Ramos (cell line): Measurements from ENCODE around the gene KIFC3.
"Not testable (repeated sequence)": the region's sequence is repeated elsewhere in the genome, so short reads cannot be mapped to it uniquely, and the experiment has no call there.

Experiments used
- in situ Hi-C: fragments of 300-500 bp; cut with MboI; formaldehyde crosslinking; loops from one replicate; pipeline ENCODE4 v1.14.3; 2022; ENCODE audit warnings: low sequenced_read_pairs; ENCODE audit not compliant: unreplicated experiment

KIFC3 gene, protein sequence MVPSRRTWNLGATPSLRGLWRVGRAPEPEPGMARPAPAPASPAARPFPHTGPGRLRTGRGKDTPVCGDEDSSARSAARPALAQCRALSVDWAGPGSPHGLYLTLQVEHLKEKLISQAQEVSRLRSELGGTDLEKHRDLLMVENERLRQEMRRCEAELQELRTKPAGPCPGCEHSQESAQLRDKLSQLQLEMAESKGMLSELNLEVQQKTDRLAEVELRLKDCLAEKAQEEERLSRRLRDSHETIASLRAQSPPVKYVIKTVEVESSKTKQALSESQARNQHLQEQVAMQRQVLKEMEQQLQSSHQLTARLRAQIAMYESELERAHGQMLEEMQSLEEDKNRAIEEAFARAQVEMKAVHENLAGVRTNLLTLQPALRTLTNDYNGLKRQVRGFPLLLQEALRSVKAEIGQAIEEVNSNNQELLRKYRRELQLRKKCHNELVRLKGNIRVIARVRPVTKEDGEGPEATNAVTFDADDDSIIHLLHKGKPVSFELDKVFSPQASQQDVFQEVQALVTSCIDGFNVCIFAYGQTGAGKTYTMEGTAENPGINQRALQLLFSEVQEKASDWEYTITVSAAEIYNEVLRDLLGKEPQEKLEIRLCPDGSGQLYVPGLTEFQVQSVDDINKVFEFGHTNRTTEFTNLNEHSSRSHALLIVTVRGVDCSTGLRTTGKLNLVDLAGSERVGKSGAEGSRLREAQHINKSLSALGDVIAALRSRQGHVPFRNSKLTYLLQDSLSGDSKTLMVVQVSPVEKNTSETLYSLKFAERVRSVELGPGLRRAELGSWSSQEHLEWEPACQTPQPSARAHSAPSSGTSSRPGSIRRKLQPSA

DNA sequence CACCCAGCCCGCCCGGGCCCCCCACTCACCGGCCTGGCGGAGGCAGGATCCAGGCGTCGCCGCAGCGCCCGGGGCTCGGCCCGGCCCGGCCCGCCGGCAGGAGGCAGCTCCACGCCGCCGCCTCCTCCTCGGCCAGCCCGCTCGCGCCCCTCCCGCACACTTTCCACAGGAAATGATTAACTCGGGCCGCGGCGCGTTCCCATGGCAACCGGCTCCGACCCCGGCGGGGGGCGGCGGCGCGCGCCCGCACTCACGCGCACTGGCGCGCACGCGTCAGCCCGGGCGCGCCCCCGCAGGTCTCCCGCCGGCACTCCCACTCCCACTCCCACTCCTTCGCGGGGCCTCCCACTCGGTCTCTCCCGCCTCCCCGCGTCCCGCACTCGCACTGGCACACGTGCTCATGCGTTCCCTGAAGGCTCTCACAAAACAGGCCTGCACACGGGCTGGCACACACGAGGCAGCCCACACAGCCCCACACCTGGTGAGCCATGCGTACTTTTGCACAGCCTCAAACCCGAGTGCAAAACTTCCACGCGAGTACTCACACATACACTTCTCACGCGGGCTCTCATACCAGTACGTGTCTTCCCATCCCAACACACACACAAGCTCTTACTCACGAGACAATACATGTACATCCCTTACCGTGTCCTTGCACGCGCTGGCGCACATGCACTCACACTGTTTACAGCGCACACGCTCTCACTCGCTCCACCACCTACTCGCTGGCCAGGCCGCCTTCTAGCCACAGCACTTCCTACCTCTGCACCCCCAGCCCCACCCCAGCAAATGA is at the start of gene KIFC3:
Gene KIFC3, minus strand, starts transcription at position 151 of the 793 bp plus-strand sequence. CDS start 4,248 bp downstream, outside the sequence.
- in situ Hi-C loops = no loop called here

DNA sequence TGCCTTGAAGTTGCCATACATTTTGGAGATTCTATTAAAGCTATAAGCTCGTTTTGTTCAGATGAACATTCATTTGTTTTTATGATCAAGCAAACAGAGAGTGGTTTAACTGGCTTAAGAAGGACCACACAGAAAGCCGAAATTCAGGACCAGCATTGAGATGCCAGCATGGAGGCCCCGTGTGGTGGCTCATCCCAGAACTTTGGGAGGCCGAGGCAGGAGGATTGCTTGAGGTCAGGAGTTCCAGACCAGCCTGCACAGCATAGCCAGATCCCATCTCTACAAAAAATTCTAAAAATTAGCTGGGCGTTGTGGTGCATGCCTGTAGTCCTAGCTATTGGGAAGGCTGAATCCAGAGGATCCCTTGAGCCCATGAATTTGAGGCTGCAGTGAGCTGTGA is 45.9 kb upstream of the KIFC3 start:
- in situ Hi-C loops = no loop called here

DNA sequence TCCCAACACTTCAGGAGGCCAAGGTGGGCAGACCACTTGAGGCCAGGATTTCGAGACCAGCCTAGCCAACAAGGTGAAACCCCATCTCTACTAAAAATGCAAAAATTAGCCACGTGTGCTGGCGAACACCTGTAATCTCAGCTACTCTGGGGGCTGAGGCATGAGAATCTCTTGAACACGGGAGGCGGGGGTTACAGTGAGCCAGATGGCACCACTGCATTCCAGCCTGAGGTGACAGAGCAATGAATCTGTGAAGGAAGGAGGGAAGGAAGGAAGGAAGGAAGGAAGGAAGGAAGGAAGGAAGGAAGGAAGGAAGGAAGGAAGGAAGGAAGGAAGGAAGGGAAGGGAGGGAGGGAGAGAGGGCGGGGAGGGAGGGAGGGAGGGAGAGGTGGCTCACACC is 44.6 kb upstream of the KIFC3 start:
- in situ Hi-C loops = not testable (repeated sequence)

DNA sequence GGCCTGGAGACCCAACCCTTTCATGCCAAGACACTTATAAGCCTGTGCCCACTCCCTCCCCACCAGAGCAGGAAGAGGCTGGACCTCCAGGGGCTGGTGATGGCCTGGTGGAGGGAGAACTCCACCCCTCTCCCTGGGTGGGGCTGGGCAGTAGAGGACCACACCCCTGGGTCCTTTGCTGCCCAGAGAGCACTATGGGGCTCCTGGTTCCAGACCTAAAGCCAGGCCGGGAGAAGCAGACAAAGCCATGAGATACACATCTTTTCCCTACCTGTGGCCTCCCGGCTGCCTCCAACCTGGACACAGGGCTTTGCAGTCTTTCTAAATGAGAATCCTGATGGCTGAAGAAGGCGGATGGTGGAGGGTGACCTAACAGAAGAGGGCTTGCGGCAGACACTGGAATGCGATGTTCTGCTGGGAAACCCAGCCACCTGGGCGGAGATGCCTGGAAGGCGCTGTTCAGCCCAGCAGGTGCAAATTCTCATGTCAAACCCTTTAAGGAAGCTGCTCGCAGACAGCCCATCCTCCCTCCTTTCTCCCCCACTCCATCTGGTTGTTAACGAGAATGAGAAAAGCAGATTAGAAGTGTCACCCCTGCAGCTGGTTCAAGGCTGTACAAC is 43.9 kb upstream of the KIFC3 start:
- in situ Hi-C loops = no loop called here

DNA sequence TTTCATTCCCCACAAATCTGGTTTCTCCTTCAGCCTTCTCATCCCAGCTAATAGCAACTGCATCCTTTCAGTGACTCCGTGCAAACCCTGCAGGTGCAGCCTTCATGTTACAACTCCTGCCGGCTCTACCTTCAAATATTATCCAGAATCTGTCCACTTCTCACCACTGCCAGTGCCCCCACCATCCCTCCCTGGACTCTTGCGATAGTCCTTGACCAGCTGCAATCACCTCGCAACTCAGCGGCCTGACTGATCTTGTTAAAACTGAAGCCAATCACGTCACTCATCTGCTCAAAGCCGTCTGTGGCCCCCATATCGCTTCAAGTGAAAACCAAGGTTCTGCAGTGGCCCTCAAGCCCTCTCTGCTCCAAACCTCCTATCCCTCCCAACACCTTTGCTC is 42.8 kb upstream of the KIFC3 start:
- in situ Hi-C loops = no loop called here

DNA sequence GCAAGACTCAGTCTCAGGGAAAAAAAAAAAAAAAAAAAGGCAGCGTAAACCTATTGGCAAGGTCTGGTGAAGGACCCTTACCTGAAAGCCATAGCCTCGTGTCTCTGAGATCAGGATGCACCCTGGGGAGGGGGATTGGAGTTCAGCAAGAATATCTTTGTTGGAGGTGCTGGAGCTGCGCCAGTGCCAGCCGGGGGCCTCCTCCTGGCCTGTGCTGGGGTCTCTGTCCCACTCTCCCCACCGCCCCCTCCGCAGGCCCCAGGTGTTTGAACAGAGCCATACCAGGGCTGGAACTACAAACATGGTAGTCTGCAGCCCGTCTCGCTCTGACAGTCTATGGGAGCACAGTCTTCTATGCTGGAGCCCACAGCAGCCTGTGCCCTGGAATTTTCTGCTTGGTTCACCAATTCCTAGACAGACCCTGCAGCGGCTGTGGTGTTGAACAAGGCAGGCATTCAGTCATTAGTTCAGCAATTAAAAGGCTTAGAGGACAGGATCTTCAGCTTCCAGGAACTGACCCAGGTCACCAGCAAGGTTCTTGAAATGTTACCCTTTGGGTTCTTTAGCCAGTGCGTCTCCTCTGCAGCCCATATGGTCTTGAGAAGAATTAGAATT is 42.2 kb upstream of the KIFC3 start:
- in situ Hi-C loops = no loop called here

DNA sequence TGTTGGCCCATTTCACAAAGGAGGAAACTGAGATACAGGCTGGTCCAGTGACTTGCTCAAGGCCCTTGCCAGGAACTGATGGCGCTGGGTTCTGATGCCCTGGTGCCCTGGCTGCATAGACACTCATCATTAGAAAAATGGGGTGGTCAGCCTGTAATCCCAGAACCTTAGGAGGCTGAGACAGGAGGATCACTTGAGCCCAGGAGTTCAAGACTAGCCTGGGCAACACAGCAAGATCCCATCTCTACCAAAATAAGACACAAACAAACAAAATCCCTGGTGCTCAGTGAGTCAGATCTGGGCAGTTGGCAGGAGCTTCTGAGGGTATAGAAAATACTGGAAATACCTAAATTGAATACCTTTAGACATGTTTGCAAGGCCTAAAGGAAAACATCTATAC is 41.1 kb upstream of the KIFC3 start:
- in situ Hi-C loops = no loop called here

DNA sequence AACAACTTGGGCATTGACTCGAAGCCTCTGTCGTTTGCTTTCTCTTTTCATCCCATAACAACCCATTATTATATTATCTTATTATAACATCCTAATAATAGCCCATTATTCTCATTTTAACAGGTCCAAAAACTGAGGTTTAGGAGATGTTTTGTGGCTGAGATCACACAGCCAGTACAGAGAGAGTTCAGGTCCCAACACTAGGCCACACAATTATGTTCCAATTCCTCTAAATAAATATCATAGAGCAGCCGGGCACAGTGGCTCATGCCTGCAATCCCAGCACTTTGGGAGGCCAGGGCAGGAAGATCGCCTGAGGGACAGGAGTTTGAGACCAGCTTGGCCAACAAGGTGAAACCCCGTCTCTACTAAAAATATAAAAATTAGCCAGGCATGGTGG is 40.3 kb upstream of the KIFC3 start:
- in situ Hi-C loops = no loop called here

DNA sequence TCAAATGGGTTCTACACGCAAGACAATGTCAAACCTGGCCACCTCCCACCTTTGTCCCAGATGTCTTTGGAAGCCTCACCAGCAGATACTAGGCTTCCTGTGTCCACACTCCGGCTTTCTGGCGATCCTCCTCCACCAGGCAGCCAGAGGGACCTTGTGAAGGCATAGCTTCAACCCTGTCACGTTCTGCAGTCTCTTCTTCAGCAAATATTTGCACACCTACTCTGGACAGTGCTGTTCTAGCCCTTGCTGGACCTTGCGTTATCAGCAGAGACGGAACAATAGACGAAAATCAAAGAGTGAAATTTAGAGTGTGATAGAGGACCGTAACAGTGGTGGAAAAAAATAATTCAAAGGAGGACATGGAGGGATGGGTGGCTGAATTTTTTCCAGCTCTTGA is 38.5 kb upstream of the KIFC3 start:
- in situ Hi-C loops = no loop called here

DNA sequence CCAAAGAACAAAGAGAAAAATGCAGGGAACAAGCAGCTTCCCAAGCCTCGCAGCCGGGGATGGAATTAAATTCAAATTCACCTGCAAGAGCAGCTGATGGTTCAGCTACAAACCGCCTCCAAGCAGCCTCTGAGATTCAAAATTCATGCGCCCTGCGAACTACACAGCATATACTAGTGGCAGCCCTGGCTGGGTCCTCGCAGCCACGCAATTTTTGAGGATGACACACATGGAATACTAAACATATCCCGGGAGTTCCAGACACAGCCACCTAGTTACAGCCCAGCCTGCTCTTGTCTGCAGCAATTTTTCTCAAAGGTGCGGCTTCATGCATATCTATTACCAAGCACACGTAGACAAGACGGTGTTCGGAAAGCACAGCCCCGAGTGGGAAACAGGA is 35.9 kb upstream of the KIFC3 start:
- in situ Hi-C loops = no loop called here

DNA sequence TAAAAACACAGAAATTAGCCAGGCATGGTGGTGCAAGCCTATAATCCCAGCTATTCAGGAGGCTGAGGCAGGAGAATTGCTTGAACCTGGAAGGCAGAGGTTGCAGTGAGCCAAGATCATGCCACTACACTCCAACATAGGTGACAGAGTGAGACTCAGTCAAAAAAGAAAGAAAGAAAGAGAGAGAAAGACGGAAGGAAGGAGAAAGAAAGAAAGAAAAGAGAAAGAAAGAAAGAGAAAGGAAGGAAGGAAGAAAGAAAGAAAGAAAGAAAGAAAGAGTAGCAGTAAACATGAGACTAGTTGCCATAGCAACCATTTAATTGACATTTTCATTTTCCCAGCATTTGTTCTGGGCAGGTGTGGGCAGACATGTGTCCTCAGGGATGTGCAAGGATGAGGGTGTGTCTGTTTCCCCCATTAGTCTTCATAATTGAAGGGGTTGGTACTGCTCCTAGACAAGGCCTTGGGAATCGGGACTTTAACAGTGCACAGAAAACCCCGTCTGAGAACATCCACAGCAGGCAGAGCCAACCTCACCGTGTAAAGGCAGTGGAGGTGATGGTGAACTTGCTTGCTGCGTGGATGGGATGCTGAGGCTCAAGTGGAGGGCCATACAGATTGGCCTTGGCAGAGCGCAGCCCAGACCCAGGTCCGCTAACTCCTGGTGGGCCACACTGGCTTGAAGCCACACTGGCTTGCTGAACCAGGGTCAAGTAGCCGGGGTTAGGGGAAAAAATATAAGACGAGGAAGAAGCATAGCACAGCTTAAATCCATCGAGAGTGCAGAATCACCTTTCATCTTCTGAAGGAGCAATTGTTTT is 35.2 kb upstream of the KIFC3 start:
- in situ Hi-C loops = no loop called here

DNA sequence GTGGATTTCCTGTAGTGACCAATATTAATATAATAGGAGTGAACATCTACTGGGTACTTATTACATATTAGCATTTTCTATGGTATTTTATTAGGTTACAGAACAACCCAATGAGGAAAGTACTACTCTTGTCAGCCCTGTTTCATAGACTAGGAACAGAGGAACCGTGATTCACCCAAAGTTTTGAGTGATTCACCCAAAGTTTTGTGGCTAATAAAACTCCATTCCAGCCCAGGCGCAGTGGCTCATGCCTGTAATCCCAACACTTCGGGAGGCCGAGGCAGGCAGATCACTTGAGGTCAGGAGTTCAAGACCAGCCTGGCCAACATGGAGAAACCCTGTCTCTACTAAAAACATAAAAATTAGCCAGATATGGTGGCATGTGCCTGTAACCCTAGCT is 33.1 kb upstream of the KIFC3 start:
- in situ Hi-C loops = not testable (repeated sequence)

DNA sequence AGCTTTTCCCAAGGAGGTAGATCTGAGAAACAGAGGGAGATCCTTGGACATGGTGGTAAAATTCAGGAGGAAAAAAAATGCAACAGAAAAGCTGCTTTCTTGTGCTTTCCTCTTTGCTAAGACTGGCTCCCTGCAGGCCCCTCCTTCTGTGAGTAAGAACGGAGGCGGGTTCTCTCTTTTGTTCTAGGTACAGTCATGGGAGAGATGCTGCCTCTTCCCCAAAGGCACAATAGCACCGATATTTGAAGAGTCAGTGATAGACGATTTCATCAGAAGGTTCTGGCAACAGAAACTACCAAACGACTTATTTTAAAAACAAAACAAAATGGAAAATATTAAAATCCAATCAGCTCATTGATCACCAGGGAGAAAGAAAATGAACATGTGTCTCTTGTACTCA is 32.6 kb upstream of the KIFC3 start:
- in situ Hi-C loops = no loop called here

DNA sequence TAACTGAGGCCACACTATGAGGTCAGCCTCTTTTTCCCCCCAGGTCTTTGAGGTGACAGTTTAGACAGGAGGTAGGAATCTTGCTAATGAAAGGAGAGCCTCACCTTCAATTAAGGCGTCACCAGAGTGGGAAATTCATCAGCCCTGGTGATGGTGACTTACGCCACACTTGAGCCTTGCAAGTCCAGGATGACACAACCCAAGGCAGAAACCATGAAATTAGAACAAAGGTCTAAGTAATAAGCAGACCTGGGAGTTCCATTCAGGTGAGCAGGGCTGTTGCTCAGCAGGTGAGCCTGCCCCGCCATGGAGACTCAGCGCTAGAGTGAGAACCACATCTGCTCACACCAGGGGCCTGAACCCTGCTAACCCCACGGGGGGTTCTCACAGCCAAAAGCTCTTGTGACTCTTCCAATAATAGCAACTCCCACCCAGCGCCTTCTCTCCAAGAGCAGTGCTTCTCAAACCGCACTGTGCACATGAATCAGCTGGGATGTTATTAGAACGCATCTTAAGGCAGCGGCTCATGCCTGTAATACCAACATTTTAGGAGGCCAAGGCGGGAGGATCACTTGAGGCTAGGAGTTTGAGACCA is 28.7 kb upstream of the KIFC3 start:
- in situ Hi-C loops = no loop called here

DNA sequence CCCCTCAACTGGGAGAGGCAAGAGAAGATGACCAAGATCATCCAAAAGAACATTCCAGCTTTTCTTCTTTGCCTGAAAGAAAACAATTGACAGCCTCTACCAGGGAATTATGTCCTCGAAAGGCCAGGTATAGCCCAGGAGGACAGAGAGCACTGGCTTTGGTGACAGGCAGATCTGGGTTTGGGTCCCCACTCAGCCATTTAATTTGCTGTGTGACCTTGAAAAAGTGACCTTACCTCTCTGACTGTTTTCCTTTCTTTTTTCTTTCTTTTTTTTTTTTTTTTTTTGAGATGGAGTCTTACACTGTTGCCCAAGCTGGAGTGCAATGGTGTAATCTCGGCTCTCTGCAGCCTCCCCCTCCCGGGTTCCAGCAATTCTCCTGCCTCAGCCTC is 27.7 kb upstream of the KIFC3 start:
- in situ Hi-C loops = no loop called here

DNA sequence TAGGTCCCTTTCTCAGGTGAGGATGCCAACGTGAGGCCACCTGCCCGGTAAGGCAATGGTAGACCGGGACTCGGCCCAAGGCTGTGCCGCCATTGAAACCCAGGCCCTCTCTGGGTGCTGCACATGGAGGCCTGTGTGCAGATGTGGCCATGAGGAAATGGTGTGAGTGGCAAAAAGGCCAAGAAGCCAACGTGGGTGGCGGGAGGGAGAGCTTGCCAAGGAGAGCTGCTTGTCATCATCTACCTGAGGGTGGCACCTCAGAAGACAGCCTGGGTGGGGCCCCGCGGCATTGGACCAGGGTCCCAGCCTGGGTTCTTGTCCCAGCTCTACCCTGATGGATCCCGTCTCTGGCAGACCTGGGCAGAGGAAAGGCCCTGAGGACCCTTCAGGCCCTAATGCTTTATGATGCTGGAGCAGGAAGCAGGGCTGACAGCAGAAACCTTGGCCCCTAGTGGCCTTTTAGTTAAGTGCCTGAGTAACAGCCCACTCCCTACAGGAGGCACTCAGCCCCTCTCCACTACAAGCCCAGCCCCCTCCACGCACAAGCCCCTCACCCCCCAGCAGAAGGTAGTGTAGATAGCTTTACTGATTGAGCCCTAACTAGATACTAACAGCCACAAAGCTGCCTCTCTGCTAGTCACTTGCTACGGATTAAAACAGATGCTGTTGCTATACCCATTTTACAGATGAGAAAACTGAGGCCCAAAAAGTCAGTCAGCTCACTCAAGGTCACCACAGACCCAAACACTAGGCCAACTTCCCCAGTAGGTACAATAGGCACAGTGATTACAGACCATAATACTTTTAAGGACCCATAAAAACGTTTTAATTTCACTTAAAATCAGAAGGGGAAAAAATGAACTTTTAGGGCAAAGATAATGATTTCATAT is 26.2 kb upstream of the KIFC3 start:
- in situ Hi-C loops = no loop called here

DNA sequence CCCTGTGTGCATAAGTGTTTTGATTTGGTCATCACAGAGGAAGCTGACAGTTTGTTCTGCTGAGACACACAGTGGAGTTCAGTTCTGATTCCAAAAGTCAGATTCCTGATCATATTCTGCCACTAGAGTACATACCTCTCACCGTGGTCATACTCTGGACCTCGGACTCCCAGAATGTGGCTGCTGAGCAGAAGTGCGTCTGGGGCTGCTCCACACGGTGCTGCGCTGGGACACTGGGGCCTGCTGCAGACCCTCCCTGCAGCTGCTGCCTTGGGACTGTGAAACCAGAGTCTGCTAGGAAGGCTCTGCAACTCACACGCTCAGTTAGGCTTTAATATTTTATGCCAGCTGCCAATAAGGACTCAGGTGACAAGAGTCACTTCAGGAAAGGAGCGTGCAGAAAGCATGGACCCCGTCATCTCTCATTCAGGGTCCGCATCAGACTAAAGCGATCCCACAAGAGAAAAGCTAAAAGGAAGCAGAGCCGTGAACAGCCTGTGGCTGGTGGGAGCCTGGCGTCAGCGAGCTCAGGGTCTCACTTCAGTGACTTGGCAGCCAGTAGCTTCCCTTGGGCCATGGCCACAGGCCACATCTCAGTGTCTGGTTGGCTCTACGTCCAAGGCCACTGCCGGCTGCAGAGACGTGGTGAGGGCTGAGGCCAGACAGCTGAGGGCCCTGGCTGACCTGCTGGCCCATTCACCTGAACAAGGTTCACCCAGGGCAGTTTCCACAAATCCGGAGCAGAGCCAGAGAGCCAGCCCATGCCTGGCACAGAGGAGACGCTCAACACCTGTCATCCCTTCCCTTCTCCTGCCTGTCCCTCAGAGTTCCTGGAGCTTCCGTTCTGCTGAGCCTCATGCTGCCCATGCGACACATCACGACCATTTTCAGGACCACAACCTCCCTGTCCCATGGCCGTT is 24.7 kb upstream of the KIFC3 start:
- in situ Hi-C loops = no loop called here
